ENCODE measurements around the gene ATP2A1. TPM values are rescaled to one million over a fixed set of nuclear protein-coding genes. Genes with fewer than 3 reads are reported as not detected.
"Not testable (repeated sequence)": the region's sequence is repeated elsewhere in the genome, so short reads cannot be mapped to it uniquely, and the experiment has no call there.

The ATP2A1 gene
- total RNA-seq, 1 experiment from 2014 or later, result 2.9 TPM

DNA sequence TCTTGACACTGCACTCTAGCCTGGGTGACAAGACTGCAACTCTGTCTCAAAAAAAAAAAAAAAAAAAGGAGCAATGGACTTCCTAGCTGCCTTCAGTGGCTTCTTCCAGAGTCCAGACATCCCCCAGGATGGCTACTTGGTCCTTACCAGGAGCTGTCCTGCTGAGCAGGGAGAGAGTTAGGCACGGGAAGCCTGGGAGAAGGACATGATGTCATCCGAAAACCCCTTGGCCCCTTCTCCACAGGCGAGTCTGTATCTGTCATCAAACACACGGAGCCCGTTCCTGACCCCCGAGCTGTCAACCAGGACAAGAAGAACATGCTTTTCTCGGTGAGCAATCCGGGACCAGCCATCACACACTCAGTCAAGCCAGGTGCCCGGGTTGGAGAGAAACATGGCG is 8.7 kb downstream of the ATP2A1 start:
- DNase-seq (ENCODE audit: low read depth, low spot score) (no peak), ATAC-seq (no peak)
- TF ChIP-seq, protein P1, sequence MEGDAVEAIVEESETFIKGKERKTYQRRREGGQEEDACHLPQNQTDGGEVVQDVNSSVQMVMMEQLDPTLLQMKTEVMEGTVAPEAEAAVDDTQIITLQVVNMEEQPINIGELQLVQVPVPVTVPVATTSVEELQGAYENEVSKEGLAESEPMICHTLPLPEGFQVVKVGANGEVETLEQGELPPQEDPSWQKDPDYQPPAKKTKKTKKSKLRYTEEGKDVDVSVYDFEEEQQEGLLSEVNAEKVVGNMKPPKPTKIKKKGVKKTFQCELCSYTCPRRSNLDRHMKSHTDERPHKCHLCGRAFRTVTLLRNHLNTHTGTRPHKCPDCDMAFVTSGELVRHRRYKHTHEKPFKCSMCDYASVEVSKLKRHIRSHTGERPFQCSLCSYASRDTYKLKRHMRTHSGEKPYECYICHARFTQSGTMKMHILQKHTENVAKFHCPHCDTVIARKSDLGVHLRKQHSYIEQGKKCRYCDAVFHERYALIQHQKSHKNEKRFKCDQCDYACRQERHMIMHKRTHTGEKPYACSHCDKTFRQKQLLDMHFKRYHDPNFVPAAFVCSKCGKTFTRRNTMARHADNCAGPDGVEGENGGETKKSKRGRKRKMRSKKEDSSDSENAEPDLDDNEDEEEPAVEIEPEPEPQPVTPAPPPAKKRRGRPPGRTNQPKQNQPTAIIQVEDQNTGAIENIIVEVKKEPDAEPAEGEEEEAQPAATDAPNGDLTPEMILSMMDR (IDR thresholded peaks at IDR 0.05), result no peak
- TF ChIP-seq, protein P2, sequence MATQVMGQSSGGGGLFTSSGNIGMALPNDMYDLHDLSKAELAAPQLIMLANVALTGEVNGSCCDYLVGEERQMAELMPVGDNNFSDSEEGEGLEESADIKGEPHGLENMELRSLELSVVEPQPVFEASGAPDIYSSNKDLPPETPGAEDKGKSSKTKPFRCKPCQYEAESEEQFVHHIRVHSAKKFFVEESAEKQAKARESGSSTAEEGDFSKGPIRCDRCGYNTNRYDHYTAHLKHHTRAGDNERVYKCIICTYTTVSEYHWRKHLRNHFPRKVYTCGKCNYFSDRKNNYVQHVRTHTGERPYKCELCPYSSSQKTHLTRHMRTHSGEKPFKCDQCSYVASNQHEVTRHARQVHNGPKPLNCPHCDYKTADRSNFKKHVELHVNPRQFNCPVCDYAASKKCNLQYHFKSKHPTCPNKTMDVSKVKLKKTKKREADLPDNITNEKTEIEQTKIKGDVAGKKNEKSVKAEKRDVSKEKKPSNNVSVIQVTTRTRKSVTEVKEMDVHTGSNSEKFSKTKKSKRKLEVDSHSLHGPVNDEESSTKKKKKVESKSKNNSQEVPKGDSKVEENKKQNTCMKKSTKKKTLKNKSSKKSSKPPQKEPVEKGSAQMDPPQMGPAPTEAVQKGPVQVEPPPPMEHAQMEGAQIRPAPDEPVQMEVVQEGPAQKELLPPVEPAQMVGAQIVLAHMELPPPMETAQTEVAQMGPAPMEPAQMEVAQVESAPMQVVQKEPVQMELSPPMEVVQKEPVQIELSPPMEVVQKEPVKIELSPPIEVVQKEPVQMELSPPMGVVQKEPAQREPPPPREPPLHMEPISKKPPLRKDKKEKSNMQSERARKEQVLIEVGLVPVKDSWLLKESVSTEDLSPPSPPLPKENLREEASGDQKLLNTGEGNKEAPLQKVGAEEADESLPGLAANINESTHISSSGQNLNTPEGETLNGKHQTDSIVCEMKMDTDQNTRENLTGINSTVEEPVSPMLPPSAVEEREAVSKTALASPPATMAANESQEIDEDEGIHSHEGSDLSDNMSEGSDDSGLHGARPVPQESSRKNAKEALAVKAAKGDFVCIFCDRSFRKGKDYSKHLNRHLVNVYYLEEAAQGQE (IDR thresholded peaks at IDR 0.05; ENCODE audit: insufficient read depth in 1 of 2, low read depth in 2 of 2, low read length in 1 of 2), result no peak
- no peak for TF ChIP-seq SIN3A (IDR thresholded peaks at IDR 0.05; ENCODE audit: borderline replicate concordance, insufficient read depth, low read depth, low read length)
- no peak overlapping the region for H3K4me3 ChIP-seq (ENCODE audit: low read depth in 2 of 2, low read length in 2 of 2)
- intact Hi-C loops (cut with micrococcal nuclease; ENCODE audit: unreplicated experiment) (no loop called here), in situ Hi-C loops (cut with HindIII; ENCODE audit: low pct_unique_long_range_greater_than_20kb, low sequenced_read_pairs) (no loop called here)
- no peak overlapping the region for H3K27ac ChIP-seq (ENCODE audit: low read length)
- no peaks in the 10 kb centered on the region for H3K9me3 ChIP-seq (ENCODE audit: control insufficient read depth, insufficient read depth, low read depth, low read length)
- no peaks in the 10 kb centered on the region for H3K36me3 ChIP-seq (ENCODE audit: control insufficient read depth, insufficient read depth, low read length)
- no peaks in the 10 kb centered on the region; the same call in 1 of the 2 replicates for H3K4me1 ChIP-seq (ENCODE audit: control insufficient read depth, insufficient read depth, low read length)
- no peaks in the 10 kb centered on the region for H3K27me3 ChIP-seq (ENCODE audit: control insufficient read depth, insufficient read depth, low read length)
- BruUV-seq (replicated peaks), result no TSS peak
- POLR2A ChIA-PET, result interaction anchor here (0.6 kb wide), 1 partner anchor 8 kb away, joined by 4 read pairs; no protein-coding TSS in a partner anchor
- CTCF ChIA-PET, result interaction anchor here (0.6 to 0.7 kb wide), 3 partner anchors 14 to 85 kb away, joined by 3 to 8 read pairs (median 4); no protein-coding TSS in a partner anchor

DNA sequence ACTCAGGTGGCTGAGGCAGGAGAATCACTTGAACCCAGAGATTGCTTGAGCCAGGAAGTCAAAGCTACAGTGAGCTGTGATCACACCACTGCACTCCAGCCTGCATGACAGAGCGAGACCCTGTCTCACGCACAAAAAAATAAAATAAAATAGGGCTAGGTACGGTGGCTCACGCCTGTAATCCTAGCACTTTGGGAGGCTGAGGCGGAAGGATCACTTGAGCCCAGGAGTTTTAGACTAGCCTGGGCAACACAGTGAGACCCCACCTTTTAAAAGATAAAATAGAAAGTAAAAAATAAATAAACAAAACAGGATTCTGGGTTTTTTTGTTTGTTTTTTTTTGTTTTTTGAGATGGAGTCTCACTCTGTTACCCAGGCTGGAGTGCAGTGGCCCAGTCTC is 12.1 kb downstream of the ATP2A1 start:
- H3K27me3 ChIP-seq (ENCODE audit: control insufficient read depth, insufficient read depth, low read length); H3K36me3 ChIP-seq (ENCODE audit: control insufficient read depth, insufficient read depth, low read length); POLR2A ChIA-PET; in situ Hi-C loops (cut with HindIII; ENCODE audit: low pct_unique_long_range_greater_than_20kb, low sequenced_read_pairs); ATAC-seq; DNase-seq (ENCODE audit: low read depth, low spot score); H3K4me3 ChIP-seq (ENCODE audit: low read depth in 2 of 2, low read length in 2 of 2); intact Hi-C loops (cut with micrococcal nuclease; ENCODE audit: unreplicated experiment); H3K27ac ChIP-seq (ENCODE audit: low read length); BruUV-seq (replicated peaks); H3K4me1 ChIP-seq (ENCODE audit: control insufficient read depth, insufficient read depth, low read length); CTCF ChIA-PET; H3K9me3 ChIP-seq (ENCODE audit: control insufficient read depth, insufficient read depth, low read depth, low read length): not testable (repeated sequence)

DNA sequence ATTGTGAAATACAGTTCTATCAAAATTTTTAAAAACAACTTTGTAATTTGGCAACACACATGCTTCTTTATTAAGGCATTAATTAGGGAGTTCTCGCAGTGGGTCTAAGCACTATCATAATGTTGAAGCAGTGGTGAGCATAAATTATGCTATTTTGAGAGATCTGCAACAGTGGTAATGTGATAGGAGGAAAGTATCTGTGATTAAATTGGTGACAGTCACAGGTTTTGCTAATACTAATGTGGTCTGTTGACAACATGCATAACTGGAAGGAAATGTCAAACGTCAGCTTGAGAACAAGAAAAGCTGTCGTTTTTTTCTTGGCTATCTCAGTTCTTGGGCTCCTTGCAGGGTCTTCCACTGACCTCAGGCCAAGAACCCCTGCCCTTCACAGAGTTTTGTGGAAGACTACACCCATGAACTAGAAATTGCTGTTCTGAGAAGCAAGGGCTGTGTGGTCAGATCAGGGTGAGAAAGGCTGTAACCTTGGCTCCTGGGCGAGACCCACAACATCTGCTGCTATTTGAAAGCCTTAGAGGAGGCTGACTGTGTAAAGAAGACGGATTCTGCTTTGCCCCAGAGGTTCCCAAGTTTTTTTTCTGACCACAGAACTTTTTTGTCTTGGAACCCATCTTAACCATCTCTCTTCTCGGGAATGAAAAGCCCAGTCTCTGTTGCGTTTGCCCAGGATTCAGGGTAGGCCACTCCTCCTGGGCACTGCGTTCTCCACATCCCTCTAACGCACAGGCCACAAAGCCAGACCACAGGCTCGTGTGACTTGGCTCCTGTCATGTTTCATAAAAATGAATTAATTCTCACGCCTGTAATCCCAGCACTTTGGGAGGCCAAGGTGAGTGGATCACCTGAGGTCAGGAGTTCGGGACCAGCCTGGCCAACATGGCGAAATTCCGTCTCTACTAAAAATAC is 13.9 kb downstream of the ATP2A1 start:
- Histone ChIP-seq H3K4me3 (ENCODE audit: low read depth in 2 of 2, low read length in 2 of 2) (no peak overlapping the region), H3K9me3 (ENCODE audit: control insufficient read depth, insufficient read depth, low read depth, low read length) (no peaks in the 10 kb centered on the region), H3K27ac (ENCODE audit: low read length) (no peak overlapping the region), H3K36me3 (ENCODE audit: control insufficient read depth, insufficient read depth, low read length) (no peaks in the 10 kb centered on the region), H3K27me3 (ENCODE audit: control insufficient read depth, insufficient read depth, low read length) (no peaks in the 10 kb centered on the region), H3K4me1 (ENCODE audit: control insufficient read depth, insufficient read depth, low read length) (no peaks in the 10 kb centered on the region)
- POLR2A ChIA-PET, result interaction anchor here (0.7 kb wide), 1 partner anchor 8 kb away, joined by 7 read pairs; no protein-coding TSS in a partner anchor
- CTCF ChIA-PET, result interaction anchor here (0.6 kb wide), 1 partner anchor 46 kb away, joined by 3 read pairs; the partner anchor contains the start of gene TUFM
- intact Hi-C loops (cut with micrococcal nuclease; ENCODE audit: unreplicated experiment) (no loop called here), in situ Hi-C loops (cut with HindIII; ENCODE audit: low pct_unique_long_range_greater_than_20kb, low sequenced_read_pairs) (no loop called here)
- BruUV-seq (replicated peaks), result no TSS peak
- no peak for DNase-seq (ENCODE audit: low read depth, low spot score)
- TF ChIP-seq SIN3A (IDR thresholded peaks at IDR 0.05; ENCODE audit: borderline replicate concordance, insufficient read depth, low read depth, low read length) (no peak), POLR2AphosphoS5 (IDR thresholded peaks at IDR 0.05; ENCODE audit: low read depth, low read length) (no peak), TCF7L2 (IDR thresholded peaks at IDR 0.05; ENCODE audit: low read depth, low read length) (no peak)
- TF ChIP-seq, protein P2 (IDR thresholded peaks at IDR 0.05; ENCODE audit: insufficient read depth in 1 of 2, low read depth in 2 of 2, low read length in 1 of 2), result no peak
- TF ChIP-seq, protein P1 (IDR thresholded peaks at IDR 0.05), result no peak
- ATAC-seq, result no peak

Measured in Panc1 (cell line).